Muscle layer of colon (tissue), 2 donors: Measurements from ENCODE around the gene ZNF200.
"Not testable (repeated sequence)": the region's sequence is repeated elsewhere in the genome, so short reads cannot be mapped to it uniquely, and the experiment has no call there.

ENCODE experiments used
- H3K27ac ChIP-seq: one replicate; pipeline ENCODE4 v1.7.0; 2013; ENCODE audit warnings: low read depth, mild to moderate bottlenecking, low read length, moderate library complexity
- H3K27me3 ChIP-seq, 2 donors: one replicate each; pipeline ENCODE4 v1.7.0; 2013; ENCODE audit warnings: low read length in 2 of 2, mild to moderate bottlenecking in 2 of 2; ENCODE audit not compliant: insufficient read depth in 2 of 2, control insufficient read depth in 1 of 2
- H3K36me3 ChIP-seq: one replicate; pipeline ENCODE4 v1.7.0; 2013; ENCODE audit warnings: mild to moderate bottlenecking, low read length; ENCODE audit not compliant: insufficient read depth
- H3K4me1 ChIP-seq: one replicate; pipeline ENCODE4 v1.7.0; 2013; ENCODE audit warnings: mild to moderate bottlenecking, low read length; ENCODE audit not compliant: insufficient read depth
- H3K4me3 ChIP-seq, 2 donors: one replicate each; pipeline ENCODE4 v1.7.0; 2013; ENCODE audit warnings: low read length in 2 of 2, low read depth in 1 of 2, mild to moderate bottlenecking in 1 of 2, moderate library complexity in 1 of 2
- H3K9ac ChIP-seq: one replicate; pipeline ENCODE4 v1.7.0; 2013; ENCODE audit warnings: low read length
- H3K9me3 ChIP-seq: one replicate; pipeline ENCODE4 v1.7.0; 2013; ENCODE audit warnings: mild to moderate bottlenecking, low read length
- donor health status: abdominal sarcoma.
- donor health status: Adenocarcinoma of cecum.

ZNF200 gene

DNA sequence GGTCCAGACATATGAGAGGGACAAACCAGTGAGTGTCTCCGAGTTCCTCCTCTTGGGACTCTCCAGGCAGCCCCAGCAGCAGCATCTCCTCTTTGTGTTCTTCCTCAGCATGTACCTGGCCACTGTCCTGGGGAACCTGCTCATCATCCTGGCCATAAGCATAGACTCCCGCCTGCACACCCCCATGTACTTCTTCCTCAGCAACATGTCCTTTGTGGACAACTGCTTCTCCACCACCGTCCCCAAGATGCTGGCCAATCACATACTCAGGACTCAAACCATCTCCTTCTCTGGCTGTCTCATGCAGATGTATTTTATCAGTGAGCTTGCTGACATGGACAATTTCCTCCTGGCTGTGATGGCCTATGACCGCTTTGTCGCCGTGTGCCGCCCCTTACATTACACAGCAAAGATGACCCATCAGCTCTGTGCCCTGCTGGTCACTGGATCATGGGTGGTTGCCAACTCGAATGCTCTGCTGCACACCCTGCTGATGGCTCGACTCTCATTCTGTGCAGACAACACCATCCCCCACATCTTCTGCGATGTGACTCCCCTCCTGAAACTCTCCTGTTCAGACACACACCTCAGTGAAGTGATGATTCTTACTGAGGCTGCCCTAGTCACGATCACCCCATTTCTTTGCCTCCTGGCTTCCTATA is 19.2 kb downstream of the ZNF200 start:
- H3K4me1 ChIP-seq = no peaks in the 10 kb centered on the region
- H3K9me3 ChIP-seq = no peaks in the 10 kb centered on the region

DNA sequence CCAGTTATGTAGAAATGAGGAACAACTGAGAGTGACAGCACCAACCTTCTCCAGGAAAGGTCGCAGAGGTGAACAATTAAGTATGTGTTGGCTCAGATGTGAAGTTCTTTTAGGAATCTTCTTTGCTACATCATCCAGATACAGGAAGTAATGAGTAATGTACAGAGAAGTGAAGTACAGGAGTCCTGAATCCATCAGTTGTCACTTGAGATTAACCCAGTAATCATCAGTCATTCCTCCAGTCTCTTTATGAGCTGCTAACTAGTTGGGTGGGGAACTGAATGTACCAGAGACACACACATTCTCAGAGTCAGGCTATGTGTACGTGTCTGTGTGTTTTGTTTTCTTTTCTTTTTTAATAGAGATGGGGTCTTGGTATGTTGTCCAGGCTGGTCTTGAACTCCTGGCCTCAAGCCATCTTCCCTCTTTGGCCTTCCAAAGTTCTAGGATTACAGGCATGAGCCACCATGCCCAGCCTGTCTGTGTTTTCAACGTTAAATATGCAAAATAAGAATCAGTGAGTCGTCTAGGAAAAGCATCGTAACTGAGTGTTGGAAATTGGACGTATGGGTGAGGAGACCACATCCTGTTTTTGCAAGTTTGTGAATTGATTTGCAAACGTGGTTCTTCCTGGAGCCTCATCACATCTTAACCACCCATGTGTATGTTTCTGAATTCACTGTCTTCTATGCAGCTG is 19.9 kb downstream of the ZNF200 start:
- Histone ChIP-seq H3K4me1 (no peaks in the 10 kb centered on the region), H3K36me3 (no peaks in the 10 kb centered on the region), H3K9ac (no peak overlapping the region), H3K27me3 (no peaks in the 10 kb centered on the region), H3K27ac (no peak overlapping the region), H3K9me3 (no peaks in the 10 kb centered on the region), H3K4me3 (no peak overlapping the region)

More for the DNA sequence above, 19.2 kb downstream of the ZNF200 start:
- Histone ChIP-seq H3K36me3 (no peaks in the 10 kb centered on the region), H3K27ac (no peak overlapping the region), H3K27me3 (no peaks in the 10 kb centered on the region), H3K4me3 (no peak overlapping the region), H3K9ac (no peak overlapping the region)

DNA sequence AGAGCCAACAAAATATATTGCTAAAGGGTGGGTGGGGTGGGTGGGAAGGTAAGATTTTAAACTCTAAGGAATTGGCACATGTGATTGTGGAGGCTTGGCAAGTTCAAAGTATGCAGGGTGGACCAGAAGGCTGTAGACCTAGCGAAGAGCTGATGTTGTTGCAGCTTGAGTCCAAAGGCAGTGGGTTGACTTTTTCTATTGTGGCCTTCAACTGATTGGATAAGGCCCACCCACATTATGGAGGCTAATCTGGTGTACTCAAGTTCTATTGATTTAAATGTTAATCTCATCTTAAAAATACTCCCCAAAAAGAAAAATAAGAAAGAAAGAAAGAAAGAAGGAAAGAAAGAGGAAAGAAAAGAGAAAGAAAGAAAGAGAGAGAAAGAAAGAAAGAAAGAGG is 22.4 kb downstream of the ZNF200 start:
- Histone ChIP-seq H3K27me3 (no peaks in the 10 kb centered on the region), H3K9me3 (no peaks in the 10 kb centered on the region), H3K4me1 (no peaks in the 10 kb centered on the region), H3K4me3 (no peak overlapping the region), H3K36me3 (no peaks in the 10 kb centered on the region), H3K27ac (no peak overlapping the region), H3K9ac (no peak overlapping the region)

- no peak overlapping the region for H3K27ac ChIP-seq
- H3K9me3 ChIP-seq = no peaks in the 10 kb centered on the region
- no peak overlapping the region for H3K9ac ChIP-seq
- H3K27me3 ChIP-seq = no peaks in the 10 kb centered on the region
- H3K4me3 ChIP-seq = no peak overlapping the region
- no peaks in the 10 kb centered on the region for H3K4me1 ChIP-seq
- no peaks in the 10 kb centered on the region for H3K36me3 ChIP-seq
These were observed 23.0 kb downstream of the ZNF200 start for GRCh38 chr16:3212006-3212405.

- H3K9me3 ChIP-seq = peaks cover 7% of the 10 kb centered on the region
- no peak overlapping the region for H3K4me3 ChIP-seq
- no peaks in the 10 kb centered on the region for H3K36me3 ChIP-seq
- no peaks in the 10 kb centered on the region for H3K4me1 ChIP-seq
- no peak overlapping the region for H3K27ac ChIP-seq
- no peaks in the 10 kb centered on the region for H3K27me3 ChIP-seq
- no peak overlapping the region for H3K9ac ChIP-seq
These were observed 27.6 kb downstream of the ZNF200 start for GRCh38 chr16:3207086-3207953.

GRCh38 chr16:3205939-3206338 is 29.0 kb downstream of the ZNF200 start:
- not testable (repeated sequence) for H3K9ac ChIP-seq, H3K9me3 ChIP-seq, H3K27me3 ChIP-seq

DNA sequence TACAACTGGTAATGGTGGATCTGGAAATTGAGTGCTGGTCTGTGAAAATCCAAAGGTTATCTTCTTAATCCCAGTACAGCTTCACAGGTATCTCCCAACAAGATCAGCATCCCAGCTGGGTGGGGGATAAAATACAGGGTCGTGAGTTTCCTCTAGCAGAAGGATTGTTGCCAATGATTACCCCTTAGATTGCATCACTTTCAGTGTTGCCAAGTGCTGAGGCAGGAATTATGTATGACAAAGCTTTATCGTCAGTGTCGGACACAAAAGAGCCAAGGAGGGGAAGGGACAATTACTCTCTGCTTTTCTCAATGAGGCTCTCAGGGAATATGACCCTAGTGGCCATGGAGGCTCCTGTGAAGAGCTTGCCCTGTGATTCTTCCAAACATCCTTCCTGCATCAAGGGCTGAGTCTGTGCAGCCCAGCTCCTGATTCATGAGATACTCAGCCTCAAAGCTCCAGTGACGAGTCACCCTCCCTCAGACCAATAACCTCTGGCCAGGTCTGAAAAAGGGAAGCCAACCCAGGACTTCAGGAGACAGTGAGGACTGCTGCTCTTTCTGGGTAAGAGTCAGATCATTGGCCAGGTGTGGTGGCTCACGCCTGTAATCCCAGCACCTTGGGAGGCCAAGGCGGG is 31.9 kb downstream of the ZNF200 start:
- Histone ChIP-seq H3K9ac (no peak overlapping the region), H3K4me3 (no peak overlapping the region), H3K4me1 (no peaks in the 10 kb centered on the region), H3K27me3 (no peaks in the 10 kb centered on the region), H3K27ac (no peak overlapping the region), H3K9me3 (peaks cover 7% of the 10 kb centered on the region), H3K36me3 (no peaks in the 10 kb centered on the region)

More at GRCh38 chr16:3205939-3206338, 29.0 kb downstream of the ZNF200 start:
- H3K4me3 ChIP-seq, H3K4me1 ChIP-seq, H3K36me3 ChIP-seq, H3K27ac ChIP-seq: not testable (repeated sequence)

DNA sequence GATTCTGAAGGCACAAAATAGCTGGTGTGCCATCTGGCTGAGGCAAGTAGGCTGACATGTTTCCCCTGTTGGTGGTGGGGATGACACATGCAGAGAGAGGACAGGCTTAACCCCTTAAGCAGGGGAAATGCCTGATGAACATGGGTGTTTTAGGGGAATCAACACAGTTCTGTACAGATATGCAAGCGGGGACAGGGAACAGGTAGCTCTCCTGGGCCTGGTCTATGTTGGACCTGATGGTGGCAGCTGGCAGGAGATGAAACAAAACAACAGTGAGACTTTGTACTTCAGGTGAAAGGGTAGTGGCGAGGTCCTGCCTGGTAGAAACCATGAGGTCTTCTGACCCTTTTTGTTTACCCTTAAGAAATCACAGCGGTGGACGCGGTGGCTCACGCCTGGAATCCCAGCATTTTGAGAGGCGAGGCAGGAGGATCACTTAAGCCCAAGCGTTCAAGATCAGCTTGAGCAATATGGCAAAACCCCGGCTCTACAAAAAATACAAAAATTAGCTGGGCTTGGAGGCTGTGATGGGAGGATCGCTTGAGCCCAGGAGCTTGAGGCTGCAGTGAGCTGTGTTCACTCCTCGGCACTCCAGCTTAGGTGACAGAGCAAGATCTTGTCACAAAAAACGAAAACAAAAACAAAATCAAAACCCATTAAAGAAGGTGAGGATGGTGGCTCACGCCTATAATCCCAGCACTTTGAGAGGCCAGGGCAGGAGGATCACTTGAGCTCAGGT is 36.5 kb downstream of the ZNF200 start:
- Histone ChIP-seq H3K9me3 (no peaks in the 10 kb centered on the region), H3K9ac (no peak overlapping the region), H3K4me3 (no peak overlapping the region), H3K36me3 (no peaks in the 10 kb centered on the region), H3K27ac (no peak overlapping the region), H3K27me3 (peaks cover 11 to 25% of the 10 kb centered on the region in 2 donors), H3K4me1 (no peaks in the 10 kb centered on the region)

DNA sequence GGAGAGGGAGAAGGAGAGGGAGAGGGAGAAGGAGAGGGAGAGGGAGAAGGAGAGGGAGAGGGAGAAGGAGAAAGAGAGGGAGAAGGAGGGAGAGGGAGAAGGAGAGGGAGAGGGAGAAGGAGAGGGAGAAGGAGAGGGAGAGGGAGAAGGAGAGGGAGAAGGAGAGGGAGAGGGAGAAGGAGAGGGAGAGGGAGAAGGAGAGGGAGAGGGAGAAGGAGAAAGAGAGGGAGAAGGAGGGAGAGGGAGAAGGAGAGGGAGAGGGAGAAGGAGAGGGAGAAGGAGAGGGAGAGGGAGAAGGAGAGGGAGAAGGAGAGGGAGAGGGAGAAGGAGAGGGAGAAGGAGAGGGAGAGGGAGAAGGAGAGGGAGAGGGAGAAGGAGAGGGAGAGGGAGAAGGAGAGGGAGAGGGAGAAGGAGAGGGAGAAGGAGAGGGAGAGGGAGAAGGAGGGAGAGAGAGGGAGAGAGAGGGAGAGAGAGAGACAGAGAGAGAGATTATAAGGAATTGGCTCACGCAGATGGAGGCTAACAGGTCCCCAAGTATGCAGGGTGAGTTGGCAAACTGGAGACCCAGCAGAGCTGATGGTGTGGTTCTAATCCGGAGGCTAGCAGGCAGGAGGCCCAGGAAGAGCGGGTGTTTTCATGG is 37.1 kb downstream of the ZNF200 start:
- not testable (repeated sequence) for H3K9ac ChIP-seq, H3K27ac ChIP-seq, H3K9me3 ChIP-seq, H3K4me1 ChIP-seq, H3K4me3 ChIP-seq, H3K36me3 ChIP-seq
- H3K27me3 ChIP-seq = peaks cover 16 to 32% of the 10 kb centered on the region in 2 donors

- no peak overlapping the region for H3K27ac ChIP-seq
- no peaks in the 10 kb centered on the region for H3K36me3 ChIP-seq
- no peak overlapping the region for H3K9ac ChIP-seq
- no peaks in the 10 kb centered on the region for H3K4me1 ChIP-seq
- H3K9me3 ChIP-seq = no peaks in the 10 kb centered on the region
- no peak overlapping the region for H3K4me3 ChIP-seq
- H3K27me3 ChIP-seq = peaks cover 26 to 50% of the 10 kb centered on the region in 2 donors
These were observed 39.0 kb downstream of the ZNF200 start for GRCh38 chr16:3195975-3196374.
